Natural killer cell (primary cell): Measurements from ENCODE around the gene DGUOK. TPM values are rescaled to one million over a fixed set of nuclear protein-coding genes. Genes with fewer than 3 reads are reported as not detected.

ENCODE experiments used
- ATAC-seq, 3 donors: fragments of 150-1000 bp in 2 of 3; fragments of 200-7000 bp in 1 of 3; cut with Tn5 transposase; 1 replicate in 1 of 3; 2 replicates in 2 of 3; pipeline ENCODE4 v1.10.0; 2021; ENCODE audit warnings: mild to moderate bottlenecking in 2 of 3, moderate library complexity in 2 of 3
- DNase-seq, 2 donors: peaks; one replicate each; pipeline versions ENCODE4 v3.0.0 to v3.0.0-alpha.2; 2013 to 2021; ENCODE audit warnings: mixed read lengths in 1 of 2
- H3K27ac ChIP-seq: one replicate; pipeline ENCODE4 v1.5.1; 2013; ENCODE audit warnings: mild to moderate bottlenecking, low read length
- H3K27me3 ChIP-seq: one replicate; pipeline ENCODE4 v1.6.1; 2013; ENCODE audit warnings: low read length; ENCODE audit not compliant: control insufficient read depth, insufficient read depth
- H3K36me3 ChIP-seq: one replicate; pipeline ENCODE4 v1.6.1; 2013; ENCODE audit warnings: low read length; ENCODE audit not compliant: control insufficient read depth, insufficient read depth
- H3K4me1 ChIP-seq: one replicate; pipeline ENCODE4 v1.6.1; 2013; ENCODE audit warnings: low read length; ENCODE audit not compliant: control insufficient read depth, insufficient read depth
- H3K4me3 ChIP-seq: one replicate; pipeline ENCODE4 v1.5.1; 2013; ENCODE audit warnings: low read length
- H3K9me3 ChIP-seq: one replicate; pipeline ENCODE4 v1.6.1; 2013; ENCODE audit warnings: low read length; ENCODE audit not compliant: control insufficient read depth, insufficient read depth
- H3K27ac Mint-ChIP-seq, 2 donors: one replicate each; pipeline ENCODE4 v1.8.0; 2022; ENCODE audit warnings: mild to moderate bottlenecking in 2 of 2, mixed read lengths in 2 of 2, moderate library complexity in 1 of 2
- H3K27me3 Mint-ChIP-seq, 2 donors: one replicate each; pipeline ENCODE4 v1.8.0; 2022; ENCODE audit warnings: low read depth in 2 of 2, mixed read lengths in 2 of 2
- H3K36me3 Mint-ChIP-seq: one replicate; pipeline ENCODE4 v1.8.0; 2022; ENCODE audit warnings: mixed read lengths
- H3K4me1 Mint-ChIP-seq, 2 donors: one replicate each; pipeline ENCODE4 v1.8.0; 2022; ENCODE audit warnings: mixed read lengths in 2 of 2
- H3K4me3 Mint-ChIP-seq: one replicate; pipeline ENCODE4 v1.8.0; 2022; ENCODE audit warnings: mild to moderate bottlenecking, moderate library complexity, mixed read lengths
- H3K9me3 Mint-ChIP-seq, 2 donors: one replicate each; pipeline ENCODE4 v1.8.0; 2022; ENCODE audit warnings: mixed read lengths in 2 of 2
- CTCF ChIP-seq: fragments of 200-600 bp; IDR thresholded peaks from one replicate; pipeline ENCODE4 v1.8.0; 2022; ENCODE audit warnings: antibody characterized with exemption
- WGBS: methylation state at CpG from one replicate; pipeline ENCODE4 v1.1.7; 2013; ENCODE audit warnings: missing lambda C conversion rate; ENCODE audit not compliant: insufficient coverage; 5-methylcytosine and 5-hydroxymethylcytosine counted together
- intact Hi-C: fragments of 100-400 bp; cut with micrococcal nuclease; formaldehyde crosslinking; loops from one replicate; pipeline ENCODE4 v1.14.2; 2022
- total RNA-seq, 4 donors: library from RNA; stranded (reverse); fragments of 120-200 nt in 1 of 4; gene quantifications; one replicate each; pipeline versions ENCODE4 v1.2.3 to v1.2.4, GENCODE V29; 2013 to 2022

Gene DGUOK
- total RNA-seq, 3 donors from 2014 or later (not counting 1 experiment from before 2014, with no cell fraction given) = 47.6 to 56.8 (median 54.8) TPM

DNA sequence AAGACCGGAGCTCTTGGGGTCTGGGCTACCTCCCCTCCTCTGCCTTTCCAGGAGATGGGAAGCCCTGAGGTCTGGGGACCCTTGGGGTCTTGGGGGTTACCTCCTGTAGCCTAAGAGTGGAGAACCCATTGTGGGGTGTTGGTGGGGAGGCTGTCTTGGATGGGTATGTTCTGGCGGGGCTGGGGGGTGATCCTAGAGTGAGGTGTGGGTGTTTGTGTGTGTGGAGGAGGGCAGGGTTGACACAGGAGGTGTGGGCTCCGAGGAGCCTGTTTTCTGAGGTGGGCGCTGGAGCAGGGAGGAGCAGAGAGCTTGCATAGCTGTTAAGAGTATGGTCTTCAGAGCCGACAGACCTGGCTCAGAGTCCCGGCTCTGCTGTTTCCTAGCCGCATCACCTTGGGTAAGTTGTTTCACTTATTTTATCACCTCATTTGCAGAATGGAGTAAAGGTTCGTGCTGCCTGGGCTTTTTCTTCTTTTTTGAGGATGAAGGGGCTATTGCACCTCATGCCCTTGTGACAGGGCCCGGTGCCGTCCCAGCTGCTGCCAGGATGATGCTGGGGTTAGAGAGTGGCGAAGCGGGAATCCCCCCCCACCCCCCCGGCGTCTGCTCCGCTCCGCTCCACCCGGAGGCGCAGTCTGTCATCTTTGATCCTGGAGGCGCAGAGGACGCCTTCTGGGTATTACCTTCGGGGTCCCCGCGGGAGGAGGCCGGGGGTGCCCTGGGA lies 75.3 kb downstream of the DGUOK start:
- WGBS = 13% methylated on average over 21 of the region's 24 CpGs
- Histone ChIP-seq H3K36me3 (no peaks in the 10 kb centered on the region), H3K27ac (peak overlapping the region; percentile 41), H3K27me3 (no peaks in the 10 kb centered on the region), H3K9me3 (no peaks in the 10 kb centered on the region), H3K4me3 (peak overlapping the region; percentile 42), H3K4me1 (peaks cover 34% of the 10 kb centered on the region)
- DNase-seq (no peak), ATAC-seq (peak; percentile 59 to 67 (median 62))
- Mint-ChIP-seq H3K27ac (peak overlapping the region; percentile 79 to 92), H3K27me3 (no peaks in the 10 kb centered on the region), H3K4me1 (peaks cover 76 to 88% of the 10 kb centered on the region in 2 donors), H3K9me3 (no peaks in the 10 kb centered on the region), H3K36me3 (peaks cover 2% of the 10 kb centered on the region), H3K4me3 (peak overlapping the region; percentile 75)
- no peak for TF ChIP-seq CTCF
- intact Hi-C loops = loop anchor here (1.0 to 10.0 kb wide), 5 partner anchors 15 to 93 kb away; no protein-coding TSS in a partner anchor

DNA sequence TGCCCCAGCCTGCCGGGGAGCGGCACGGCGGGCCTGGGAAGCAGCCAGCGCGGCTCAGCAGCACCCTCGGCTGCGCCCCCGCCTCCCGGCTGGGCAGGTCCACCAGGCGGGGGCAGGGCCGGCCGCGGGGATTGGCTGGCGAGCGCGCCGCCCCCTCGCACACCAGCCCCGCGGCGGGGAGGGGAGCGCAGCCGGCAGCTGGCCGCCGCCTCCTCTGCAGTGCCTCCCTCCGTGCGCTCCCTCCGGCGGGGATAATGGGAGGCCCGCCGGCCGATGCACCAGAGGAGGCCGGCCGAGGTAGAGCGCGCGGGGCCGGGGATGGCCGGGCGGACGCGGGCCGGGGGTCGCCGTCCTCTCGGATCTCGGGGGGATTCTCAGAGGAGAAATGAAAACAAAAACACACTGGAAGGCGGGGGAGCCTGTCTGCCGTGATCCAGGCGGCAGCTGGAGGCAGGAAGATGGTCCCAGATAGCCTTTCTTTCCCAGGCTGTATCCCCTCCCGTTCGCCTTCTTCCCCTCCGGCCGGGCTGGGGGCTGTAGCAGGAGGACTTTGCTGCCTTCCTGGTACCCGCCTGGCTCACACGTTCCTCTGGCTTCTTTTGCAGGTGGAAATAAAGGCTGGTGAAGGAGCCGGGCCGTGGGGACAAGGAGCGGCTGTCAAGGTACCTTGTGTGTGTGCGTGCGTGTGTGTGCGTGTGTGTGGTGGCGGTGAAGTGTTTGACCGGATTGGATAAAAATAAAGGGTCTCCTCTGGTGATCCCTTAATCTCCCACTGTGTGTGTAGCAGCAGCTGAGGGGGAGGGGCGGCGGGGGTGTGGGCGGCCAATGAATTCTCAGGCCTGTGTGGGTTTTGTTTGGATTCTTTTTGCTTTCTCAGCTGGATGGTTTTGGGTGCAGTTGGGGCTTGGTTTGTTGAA lies 76.1 kb downstream of the DGUOK start:
- Histone ChIP-seq H3K27ac (peak overlapping the region; percentile 41), H3K9me3 (no peaks in the 10 kb centered on the region), H3K4me3 (peak overlapping the region; percentile 66), H3K36me3 (no peaks in the 10 kb centered on the region), H3K4me1 (peaks cover 34% of the 10 kb centered on the region), H3K27me3 (no peaks in the 10 kb centered on the region)
- TF ChIP-seq CTCF = no peak
- peak overlapping the region; percentile 71 to 92 for H3K27ac Mint-ChIP-seq
- H3K27me3 Mint-ChIP-seq = no peaks in the 10 kb centered on the region
- peaks cover 76 to 85% of the 10 kb centered on the region in 2 donors for H3K4me1 Mint-ChIP-seq
- peaks cover 5% of the 10 kb centered on the region for H3K36me3 Mint-ChIP-seq
- DNase-seq (peak; percentile 86 to 90), ATAC-seq (peak; percentile 95 to 99 (median 95))
- H3K4me3 Mint-ChIP-seq = peak overlapping the region; percentile 89
- WGBS = 9% methylated on average over 68 of the region's 68 CpGs
- intact Hi-C loops = loop anchor here (1.0 to 10.0 kb wide), 4 partner anchors 15 to 92 kb away; no protein-coding TSS in a partner anchor
- no peaks in the 10 kb centered on the region for H3K9me3 Mint-ChIP-seq

- Histone ChIP-seq H3K4me3 (no peak overlapping the region), H3K27me3 (no peaks in the 10 kb centered on the region), H3K27ac (no peak overlapping the region), H3K4me1 (peaks cover 30% of the 10 kb centered on the region), H3K36me3 (no peaks in the 10 kb centered on the region), H3K9me3 (no peaks in the 10 kb centered on the region)
- DNase-seq = no peak
- ATAC-seq = no peak
- intact Hi-C loops = loop anchor here (10.0 kb wide), 1 partner anchor 91 kb away; no protein-coding TSS in a partner anchor
- Mint-ChIP-seq H3K4me1 (peaks cover 73 to 84% of the 10 kb centered on the region in 2 donors), H3K4me3 (peak overlapping the region; percentile 89), H3K27ac (peak overlapping the region in 1 of 2 donors; percentile 92), H3K27me3 (no peaks in the 10 kb centered on the region), H3K36me3 (peaks cover 5% of the 10 kb centered on the region), H3K9me3 (no peaks in the 10 kb centered on the region)
- WGBS = 80% methylated on average over 13 of the region's 16 CpGs
- TF ChIP-seq CTCF = no peak
Observed at GRCh38 chr2:74003494-74004211, 77.0 kb downstream of the DGUOK start.
